IMR-90 (cell line): ENCODE data around the gene SEMA3E. TPM values are rescaled to one million over a fixed set of nuclear protein-coding genes. Genes with fewer than 3 reads are reported as not detected.

ENCODE experiments used
- ATAC-seq: fragments of 200-7000 bp; cut with Tn5 transposase; 2 replicates; pipeline ENCODE4 v1.9.1; 2020; ENCODE audit warnings: low read depth, mild to moderate bottlenecking, moderate library complexity
- BruUV-seq: library from RNA; stranded (reverse); fragments of 400-500 nt; replicated peaks from 2 replicates; lab custom pipeline; 2021; lab: Mats Ljungman, UMichigan
- CTCF ChIA-PET: fragments of 300-600 bp; formaldehyde crosslinking; extraction: SDS; loops from one replicate; lab custom pipeline; 2021; ENCODE audit warnings: antibody characterized with exemption; lab: Yijun Ruan, JAX
- POLR2A ChIA-PET: fragments of 300-600 bp; sonication (Branson Sonifier 250); formaldehyde crosslinking; loops from one replicate; lab custom pipeline; 2022; ENCODE audit warnings: antibody characterized with exemption; ENCODE audit not compliant: unreplicated experiment; lab: Charles Lee
- DNase-seq: peaks from one replicate; pipeline ENCODE4 v3.0.0; 2013
- H2AFZ ChIP-seq: replicated peaks from 2 replicates; pipeline ENCODE3; 2013; ENCODE audit warnings: low read length, mild to moderate bottlenecking; ENCODE audit not compliant: poor library complexity
- H2AK5ac ChIP-seq: 2 replicates; pipeline ENCODE4 v1.6.1; 2013; ENCODE audit warnings: low read depth, low read length, inconsistent platforms
- H2AK9ac ChIP-seq: replicated peaks from 2 replicates; pipeline ENCODE3; 2013; ENCODE audit warnings: mild to moderate bottlenecking, low read depth, low read length, moderate library complexity; ENCODE audit not compliant: poor library complexity
- H2BK120ac ChIP-seq: 2 replicates; pipeline ENCODE4 v1.6.1; 2013; ENCODE audit warnings: low read depth, low read length, inconsistent platforms
- H2BK15ac ChIP-seq: 3 replicates; pipeline ENCODE4 v1.6.1; 2013; ENCODE audit warnings: low read depth, low read length, inconsistent platforms
- H2BK20ac ChIP-seq: 2 replicates; pipeline ENCODE4 v1.6.1; 2013; ENCODE audit warnings: low read depth, mild to moderate bottlenecking, inconsistent platforms, low read length, moderate library complexity
- H2BK5ac ChIP-seq: 2 replicates; pipeline ENCODE4 v1.6.1; 2013; ENCODE audit warnings: mild to moderate bottlenecking, low read depth, low read length, inconsistent platforms; ENCODE audit not compliant: poor library complexity, severe bottlenecking
- H3K14ac ChIP-seq: replicated peaks from 2 replicates; pipeline ENCODE4 v1.6.1; 2013; ENCODE audit warnings: low read depth, low read length, inconsistent platforms
- H3K18ac ChIP-seq: 2 replicates; pipeline ENCODE4 v1.6.1; 2013; ENCODE audit warnings: low read depth, low read length, control low read depth
- H3K23ac ChIP-seq: 2 replicates; pipeline ENCODE4 v1.6.1; 2013; ENCODE audit warnings: low read depth, low read length, inconsistent platforms
- H3K27ac ChIP-seq: 2 replicates; pipeline ENCODE4 v1.5.1; 2013; ENCODE audit warnings: mild to moderate bottlenecking, control low read depth, low read length; ENCODE audit not compliant: insufficient read depth
- H3K27me3 ChIP-seq: 2 replicates; pipeline ENCODE4 v1.6.1; 2013; ENCODE audit warnings: low read length; ENCODE audit not compliant: control insufficient read depth, insufficient read depth
- H3K36me3 ChIP-seq: 2 replicates; pipeline ENCODE4 v1.6.1; 2013; ENCODE audit warnings: low read length, mixed read lengths; ENCODE audit not compliant: control insufficient read depth, insufficient read depth
- H3K4ac ChIP-seq: 2 replicates; pipeline ENCODE4 v1.6.1; 2013; ENCODE audit warnings: low read depth, low read length, inconsistent platforms
- H3K4me1 ChIP-seq: 2 replicates; pipeline ENCODE4 v1.6.1; 2013; ENCODE audit warnings: low read length, mixed read lengths; ENCODE audit not compliant: control insufficient read depth, insufficient read depth
- H3K4me2 ChIP-seq: 2 replicates; pipeline ENCODE4 v1.6.1; 2013; ENCODE audit warnings: low read depth, mild to moderate bottlenecking, control low read depth, low read length, moderate library complexity
- H3K4me3 ChIP-seq: 2 replicates; pipeline ENCODE4 v1.5.1; 2013; ENCODE audit warnings: low read depth, mild to moderate bottlenecking, control low read depth, low read length, moderate library complexity; ENCODE audit not compliant: insufficient read depth
- H3K56ac ChIP-seq: 2 replicates; pipeline ENCODE4 v1.6.1; 2013; ENCODE audit warnings: low read length, inconsistent platforms; ENCODE audit not compliant: insufficient read depth; ENCODE audit errors: extremely low read depth
- H3K79me1 ChIP-seq, 2 experiments: 2 replicates each; pipeline ENCODE4 v1.6.1; 2013; ENCODE audit warnings: low read length in 2 of 2, inconsistent platforms in 1 of 2, low read depth in 1 of 2
- H3K9ac ChIP-seq: 2 replicates; pipeline ENCODE4 v1.6.1; 2013; ENCODE audit warnings: low read depth, low read length, control low read depth
- H3K9me1 ChIP-seq: 2 replicates; pipeline ENCODE4 v1.6.1; 2013; ENCODE audit warnings: low read length, inconsistent platforms; ENCODE audit not compliant: insufficient read depth
- H3K9me3 ChIP-seq: 2 replicates; pipeline ENCODE4 v1.6.1; 2013; ENCODE audit warnings: low read length; ENCODE audit not compliant: control insufficient read depth, insufficient read depth
- H4K20me1 ChIP-seq: 2 replicates; pipeline ENCODE4 v1.6.1; 2013; ENCODE audit warnings: low read length, inconsistent platforms; ENCODE audit not compliant: insufficient read depth
- H4K5ac ChIP-seq: 2 replicates; pipeline ENCODE4 v1.6.1; 2013; ENCODE audit warnings: mild to moderate bottlenecking, low read depth, low read length, control low read depth
- H4K8ac ChIP-seq, 2 experiments: 2 replicates each; pipeline ENCODE4 v1.6.1; 2013; ENCODE audit warnings: low read depth in 2 of 2, low read length in 2 of 2, control low read depth in 1 of 2, inconsistent platforms in 1 of 2
- H4K91ac ChIP-seq: 2 replicates; pipeline ENCODE4 v1.6.1; 2013; ENCODE audit warnings: low read depth, low read length, inconsistent platforms; ENCODE audit not compliant: insufficient read depth
- CEBPB ChIP-seq: IDR thresholded peaks from 2 replicates; pipeline ENCODE4 v1.6.1; 2012; ENCODE audit warnings: low read depth, low read length, improper control_type of control experiment
- CTCF ChIP-seq: conservative IDR thresholded peaks from 2 replicates; pipeline ENCODE4 v1.5.1; 2012; ENCODE audit warnings: mild to moderate bottlenecking, low read depth, low read length, improper control_type of control experiment
- MXI1 ChIP-seq: IDR thresholded peaks from 2 replicates; pipeline ENCODE4 v1.6.1; 2012; ENCODE audit warnings: low read depth, mild to moderate bottlenecking, low read length, moderate library complexity, borderline replicate concordance
- RAD21 ChIP-seq: IDR thresholded peaks from 2 replicates; pipeline ENCODE4 v1.6.1; 2012; ENCODE audit warnings: low read length, improper control_type of control experiment
- SMC3 ChIP-seq: fragments of 150-350 bp; IDR thresholded peaks from 2 replicates; pipeline ENCODE4 v1.6.1; 2016; ENCODE audit warnings: low read depth, mild to moderate bottlenecking, antibody characterized with exemption, low read length, moderate library complexity
- WGBS, 2 experiments: methylation state at CpG; one replicate each; pipeline versions ENCODE4 v1.1.5 to v1.1.7; 2013; ENCODE audit warnings: missing lambda C conversion rate in 2 of 2; ENCODE audit not compliant: insufficient read length in 1 of 2; ENCODE audit errors: extremely low coverage in 2 of 2; 5-methylcytosine and 5-hydroxymethylcytosine counted together
- dilution Hi-C: fragments of 300-500 bp; cut with HindIII; formaldehyde crosslinking; loops from one replicate; pipeline ENCODE4 v1.14.3; 2018; ENCODE audit warnings: low sequenced_read_pairs; ENCODE audit not compliant: unreplicated experiment
- in situ Hi-C: fragments of 300-500 bp; cut with MboI; formaldehyde crosslinking; loops from 3 replicates; pipeline ENCODE4 v1.14.3; 2019; ENCODE audit warnings: low sequenced_read_pairs, inconsistent platforms, mixed read lengths
- intact Hi-C: fragments of 100-400 bp; cut with micrococcal nuclease; formaldehyde crosslinking; loops from 2 replicates; pipeline ENCODE4 v1.10.0; 2022
- polyA plus RNA-seq, 3 experiments: library from polyadenylated mRNA; depleted of rRNA; stranded (reverse); fragments of >200 nt; gene quantifications; 2 replicates each; pipeline ENCODE4 v1.2.3, GENCODE V29; 2012; ENCODE audit warnings: low replicate concordance in 1 of 3
- total RNA-seq: library from RNA; depleted of rRNA; stranded (reverse); fragments of >200 nt; gene quantifications from 2 replicates; pipeline ENCODE4 v1.2.3, GENCODE V29; 2012

The SEMA3E gene
- total and polyA plus RNA-seq, 2 of the 4 experiments (the other 2 are of a cell fraction), result 0.31 to 0.72 TPM

DNA sequence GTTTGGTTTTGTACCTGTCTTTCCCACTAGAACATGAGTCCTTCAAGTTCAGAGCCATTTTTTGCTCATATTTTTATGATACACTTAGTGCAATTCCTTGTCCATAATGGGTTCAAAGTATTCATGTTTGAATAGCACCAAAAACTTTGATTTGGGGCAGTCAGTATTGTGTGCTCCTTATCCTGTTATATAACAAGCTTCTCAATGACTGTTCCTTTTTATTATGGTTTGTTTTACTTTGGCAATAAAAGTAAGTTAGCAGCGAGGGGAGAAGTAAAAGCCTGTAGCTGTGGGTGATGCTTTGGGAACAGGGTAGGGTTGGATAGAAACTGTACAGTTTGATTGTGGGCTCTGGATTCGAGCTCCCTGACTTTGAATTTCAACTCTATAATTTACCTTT lies 311.9 kb downstream of the SEMA3E start:
- Histone ChIP-seq H2BK120ac (no peak overlapping the region), H3K14ac (no peak overlapping the region), H4K20me1 (no peaks in the 10 kb centered on the region), H3K27me3 (no peaks in the 10 kb centered on the region), H2AK5ac (no peak overlapping the region), H3K18ac (no peak overlapping the region), H3K4me3 (no peak overlapping the region), H3K4me2 (no peak overlapping the region), H4K5ac (no peak overlapping the region), H2BK15ac (no peak overlapping the region), H3K23ac (no peak overlapping the region), H4K91ac (no peak overlapping the region), H4K8ac (no peak overlapping the region), H2BK20ac (no peak overlapping the region), H2AK9ac (no peak overlapping the region), H3K9me3 (no peaks in the 10 kb centered on the region), H3K9me1 (no peaks in the 10 kb centered on the region), H3K36me3 (no peaks in the 10 kb centered on the region), H2BK5ac (no peak overlapping the region), H3K79me1 (no peaks in the 10 kb centered on the region), H3K56ac (no peak overlapping the region), H3K9ac (no peak overlapping the region), H2AFZ (no peak overlapping the region), H3K4me1 (no peaks in the 10 kb centered on the region), H3K27ac (no peak overlapping the region), H3K4ac (no peak overlapping the region)
- CTCF ChIA-PET, result interaction anchor here (1.0 kb wide), 1 partner anchor 14 kb away, joined by 4 read pairs; no protein-coding TSS in a partner anchor
- DNase-seq (no peak), ATAC-seq (no peak)
- POLR2A ChIA-PET, result no interaction called here
- dilution Hi-C loops, result no loop called here
- no TSS peak for BruUV-seq
- TF ChIP-seq SMC3 (no peak), CTCF (no peak), MXI1 (no peak), RAD21 (no peak), CEBPB (no peak)
- intact Hi-C loops, result no loop called here
- no CpG with 5 or more reads among the region's 2 CpGs for WGBS, 2 experiments
- in situ Hi-C loops, result no loop called here
